Endodermal cell (in vitro differentiated cells): ENCODE measurements around the gene LRIG3. TPM values are rescaled to one million over a fixed set of nuclear protein-coding genes. Genes with fewer than 3 reads are reported as not detected.

Experiments used
- DNase-seq: peaks from one replicate; pipeline ENCODE4 v3.0.0-alpha.2; 2017
- H3K27ac ChIP-seq: 2 replicates; pipeline ENCODE4 v1.5.1; 2013; ENCODE audit warnings: mild to moderate bottlenecking, low read depth, low read length, moderate library complexity
- H3K27me3 ChIP-seq: 2 replicates; pipeline ENCODE4 v1.6.1; 2013; ENCODE audit warnings: mild to moderate bottlenecking, low read length, moderate library complexity; ENCODE audit not compliant: insufficient read depth, control insufficient read depth, poor library complexity, severe bottlenecking
- H3K36me3 ChIP-seq: 2 replicates; pipeline ENCODE4 v1.7.0; 2013; ENCODE audit warnings: mild to moderate bottlenecking, low read length, moderate library complexity; ENCODE audit not compliant: control insufficient read depth, insufficient read depth
- H3K4me1 ChIP-seq: one replicate; pipeline ENCODE4 v1.7.0; 2013; ENCODE audit warnings: low read length; ENCODE audit not compliant: control insufficient read depth, insufficient read depth
- H3K4me3 ChIP-seq: 2 replicates; pipeline ENCODE4 v1.5.1; 2013; ENCODE audit warnings: mild to moderate bottlenecking, low read length, moderate library complexity
- H3K9ac ChIP-seq: 2 replicates; pipeline ENCODE4 v1.6.1; 2013; ENCODE audit warnings: mild to moderate bottlenecking, low read length, moderate library complexity; ENCODE audit not compliant: poor library complexity, severe bottlenecking; ENCODE audit errors: extremely low read depth
- H3K9me3 ChIP-seq: 2 replicates; pipeline ENCODE4 v1.6.1; 2013; ENCODE audit warnings: mild to moderate bottlenecking, low read length, moderate library complexity; ENCODE audit not compliant: control insufficient read depth
- H3K27ac Mint-ChIP-seq: 2 replicates; pipeline ENCODE4 v1.8.0; 2020; ENCODE audit warnings: mixed read lengths
- H3K27me3 Mint-ChIP-seq: 2 replicates; pipeline ENCODE4 v1.8.0; 2021; ENCODE audit warnings: mild to moderate bottlenecking, mixed read lengths; ENCODE audit not compliant: insufficient read depth
- H3K36me3 Mint-ChIP-seq: 2 replicates; pipeline ENCODE4 v1.8.0; 2020; ENCODE audit warnings: low read depth, mixed read lengths
- H3K4me1 Mint-ChIP-seq: 2 replicates; pipeline ENCODE4 v1.8.0; 2020; ENCODE audit warnings: mixed read lengths
- H3K4me3 Mint-ChIP-seq: 2 replicates; pipeline ENCODE4 v1.8.0; 2020; ENCODE audit warnings: mild to moderate bottlenecking, moderate library complexity, mixed read lengths
- H3K9me3 Mint-ChIP-seq: 2 replicates; pipeline ENCODE4 v1.8.0; 2020; ENCODE audit warnings: mild to moderate bottlenecking, mixed read lengths
- CTCF ChIP-seq: fragments of 200-600 bp; sonication (generic); conservative IDR thresholded peaks from 2 replicates; pipeline ENCODE4 v1.5.0; 2021; ENCODE audit warnings: antibody characterized with exemption, mild to moderate bottlenecking
- WGBS, 2 experiments: methylation state at CpG; one replicate each; pipeline versions ENCODE4 v1.1.5 to v1.1.7; 2013; ENCODE audit warnings: missing lambda C conversion rate in 2 of 2, mixed read lengths in 1 of 2; ENCODE audit not compliant: insufficient coverage in 1 of 2, insufficient read length in 1 of 2; 5-methylcytosine and 5-hydroxymethylcytosine counted together
- total RNA-seq, 2 donors: library from RNA; stranded (reverse); fragmentation: NEBNext Ultra II Directional in 1 of 2; extraction: Animal tissue kit (Norgen Biotek cat#: 25700) in 1 of 2; gene quantifications; 2 replicates in 1 of 2; 3 replicates in 1 of 2; pipeline ENCODE4 v1.2.1, GENCODE V29; 2021

LRIG3 gene
- total RNA-seq, 2 donors from 2014 or later = 196 to 367 TPM

- peaks cover 37% of the 10 kb centered on the region for H3K36me3 ChIP-seq
- WGBS, 2 experiments = 86 to 89% methylated on average over 15 of the region's 15 CpGs
Observed at GRCh38 chr12:58841058-58841798, 79.1 kb downstream of the LRIG3 start.

DNA sequence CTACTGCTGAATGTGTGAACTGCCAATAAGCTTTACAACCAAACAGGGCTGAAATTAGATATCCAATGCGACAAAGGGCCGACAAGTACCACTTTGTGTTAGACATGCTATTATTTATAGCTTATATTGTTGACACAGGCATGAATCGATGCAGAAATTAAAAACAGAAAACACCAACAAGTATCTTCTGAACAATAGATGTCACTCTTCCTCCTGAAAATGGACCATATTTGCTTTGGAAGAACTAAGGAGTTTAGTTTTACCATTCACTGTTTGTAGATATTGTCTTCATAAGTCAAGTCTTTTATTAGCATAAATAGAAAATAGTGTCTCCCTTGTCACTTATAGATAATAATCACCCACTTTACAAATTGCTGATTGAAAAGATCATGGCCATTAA lies 86.5 kb downstream of the LRIG3 start:
- no peak for DNase-seq
- Histone ChIP-seq H3K36me3 (no peaks in the 10 kb centered on the region), H3K27me3 (no peaks in the 10 kb centered on the region), H3K27ac (no peak overlapping the region), H3K4me1 (no peaks in the 10 kb centered on the region), H3K9me3 (peaks cover 3% of the 10 kb centered on the region), H3K4me3 (no peak overlapping the region), H3K9ac (no peak overlapping the region)
- Mint-ChIP-seq H3K4me3 (no peak overlapping the region), H3K9me3 (peaks cover 23% of the 10 kb centered on the region), H3K27me3 (no peaks in the 10 kb centered on the region), H3K4me1 (no peaks in the 10 kb centered on the region), H3K36me3 (no peaks in the 10 kb centered on the region), H3K27ac (no peak overlapping the region)
- TF ChIP-seq CTCF = no peak
- WGBS, 2 experiments = 84% methylated on average over 3 of the region's 3 CpGs; no CpG with 5 or more reads in 1 of the 2 experiments

More at GRCh38 chr12:58841058-58841798, 79.1 kb downstream of the LRIG3 start:
- Histone ChIP-seq H3K9me3 (peaks cover 34% of the 10 kb centered on the region), H3K27ac (no peak overlapping the region), H3K4me3 (peak overlapping the region; percentile 28), H3K4me1 (no peaks in the 10 kb centered on the region), H3K27me3 (no peaks in the 10 kb centered on the region), H3K9ac (no peak overlapping the region)
- no peaks in the 10 kb centered on the region for H3K4me1 Mint-ChIP-seq
- H3K4me3 Mint-ChIP-seq = no peak overlapping the region
- peak; percentile 70 for DNase-seq
- H3K36me3 Mint-ChIP-seq = peaks cover 15% of the 10 kb centered on the region
- no peak overlapping the region for H3K27ac Mint-ChIP-seq
- no peak for TF ChIP-seq CTCF
- peaks cover 2% of the 10 kb centered on the region for H3K27me3 Mint-ChIP-seq
- peaks cover 27% of the 10 kb centered on the region for H3K9me3 Mint-ChIP-seq

DNA sequence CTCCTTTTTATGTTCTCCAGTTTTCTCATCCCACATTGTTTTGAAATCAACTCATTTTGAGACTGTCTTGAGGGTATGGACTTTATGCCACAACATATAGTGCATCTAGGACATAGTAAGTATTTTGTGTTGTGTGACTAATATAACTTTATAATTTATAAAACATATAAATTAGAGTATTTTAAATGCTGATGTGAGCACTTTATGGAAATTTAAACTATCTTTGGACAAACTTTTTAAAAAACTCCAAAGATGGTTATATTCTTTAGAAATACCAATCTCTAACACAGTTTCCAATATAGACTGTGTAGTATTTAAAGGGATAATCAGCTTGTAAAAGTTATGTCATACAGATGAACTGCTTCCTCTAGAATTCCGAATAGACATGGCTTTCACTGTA lies 87.4 kb downstream of the LRIG3 start:
- Mint-ChIP-seq H3K9me3 (peaks cover 21% of the 10 kb centered on the region), H3K36me3 (no peaks in the 10 kb centered on the region), H3K27me3 (no peaks in the 10 kb centered on the region), H3K27ac (no peak overlapping the region), H3K4me3 (no peak overlapping the region), H3K4me1 (no peaks in the 10 kb centered on the region)
- no peaks in the 10 kb centered on the region for H3K4me1 ChIP-seq
- 79 to 100% methylated on average over 1 of the region's 1 CpG for WGBS, 2 experiments
- no peaks in the 10 kb centered on the region for H3K36me3 ChIP-seq
- no peak for TF ChIP-seq CTCF
- no peaks in the 10 kb centered on the region for H3K27me3 ChIP-seq
- no peak overlapping the region for H3K4me3 ChIP-seq
- no peak overlapping the region for H3K27ac ChIP-seq
- H3K9ac ChIP-seq = no peak overlapping the region
- DNase-seq = no peak
- no peaks in the 10 kb centered on the region for H3K9me3 ChIP-seq
